HG03135 (cell line): Measurements from ENCODE around the gene INSYN2B.
A peak's percentile ranks its signal among the peaks of the same experiment; 100 is the strongest.
"Not testable (repeated sequence)": the region's sequence is repeated elsewhere in the genome, so short reads cannot be mapped to it uniquely, and the experiment has no call there.

Source experiments
- ATAC-seq: cut with Tn5 transposase; IDR thresholded peaks from one replicate; pipeline ENCODE4 v1.9.1; 2021; ENCODE audit warnings: mild to moderate bottlenecking, moderate library complexity; ENCODE audit not compliant: unreplicated experiment

The INSYN2B gene

DNA sequence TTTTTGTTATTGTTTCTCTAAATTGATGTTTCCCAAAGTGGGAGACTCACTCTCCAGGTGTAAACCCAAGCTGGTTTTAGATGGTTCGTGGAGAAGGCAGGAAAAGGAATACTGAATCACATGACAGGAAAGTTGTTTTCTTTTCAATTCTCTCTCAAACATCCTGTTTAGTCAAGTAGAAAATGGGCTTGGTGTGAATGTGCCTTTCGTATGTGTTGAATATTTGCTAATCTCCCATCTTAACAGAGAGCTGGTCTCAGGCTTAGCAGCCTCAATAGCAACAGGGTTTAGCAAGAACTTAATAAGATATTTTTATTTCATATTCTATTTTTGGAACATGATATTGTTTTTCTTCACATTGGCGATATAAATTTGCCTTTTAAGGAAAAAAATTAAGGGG lies 119.7 kb downstream of the INSYN2B start:
- ATAC-seq = no peak

DNA sequence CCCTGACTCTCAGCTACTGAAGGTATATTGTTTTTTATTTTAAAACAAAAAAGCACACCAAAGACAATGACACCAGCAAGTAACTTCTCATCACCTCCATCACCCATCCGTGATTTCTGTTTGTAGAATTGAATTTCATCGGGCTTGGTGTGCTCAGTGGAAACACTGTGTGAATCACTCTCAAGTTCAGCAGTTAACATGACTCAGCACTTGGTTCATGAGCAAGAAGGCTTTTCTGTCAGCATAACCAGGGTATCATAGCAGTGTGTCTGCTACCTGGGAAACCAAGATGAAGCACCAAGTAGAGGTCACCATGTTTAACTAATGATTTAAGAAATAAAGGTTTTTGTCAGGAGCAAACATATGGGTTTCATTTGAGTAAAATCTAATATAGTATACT lies 123.7 kb downstream of the INSYN2B start:
- no peak for ATAC-seq

DNA sequence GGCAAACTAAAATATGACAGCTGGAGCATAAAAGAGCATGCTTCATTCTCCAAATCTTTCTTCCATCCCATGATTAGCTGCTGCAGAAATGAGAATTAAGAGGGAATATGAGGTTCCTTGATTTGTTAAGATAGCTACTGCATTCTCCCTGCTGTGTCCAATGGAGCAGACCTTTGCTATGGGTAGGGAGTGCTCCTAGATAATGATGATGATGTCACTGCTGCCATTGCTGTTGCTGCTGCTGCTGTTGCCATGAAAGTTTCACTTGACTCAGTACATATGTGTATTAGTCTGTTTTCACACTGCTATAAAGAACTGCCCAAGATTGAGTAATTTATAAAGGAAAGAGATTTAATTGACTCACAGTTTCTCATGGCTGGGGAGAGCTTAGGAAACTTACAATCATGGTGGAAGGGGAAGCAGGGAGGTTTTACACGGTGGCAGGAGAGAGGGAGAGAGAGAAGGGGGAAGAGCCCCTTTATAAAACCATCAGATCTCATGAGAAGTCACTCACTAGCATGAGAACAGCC lies 128.9 kb downstream of the INSYN2B start:
- ATAC-seq = no peak

DNA sequence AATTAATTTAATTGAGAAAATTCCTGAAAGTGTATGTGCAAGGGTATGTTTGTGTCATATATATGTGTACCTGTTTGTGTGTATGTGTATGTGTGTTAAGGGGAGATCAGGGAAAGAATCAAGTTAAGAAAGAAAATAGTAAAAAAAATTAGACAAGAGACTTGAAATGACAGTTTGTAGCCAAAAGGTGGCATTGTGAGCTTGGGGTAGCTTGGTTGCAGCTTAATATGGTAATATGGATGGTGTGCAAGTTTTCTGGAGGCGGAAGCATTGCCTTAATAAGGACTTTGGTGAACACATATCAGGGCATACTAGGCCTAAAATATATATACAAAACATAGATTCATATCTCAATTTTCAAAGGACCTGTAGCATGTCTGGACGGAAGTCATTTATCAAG lies 129.9 kb downstream of the INSYN2B start:
- ATAC-seq = no peak

DNA sequence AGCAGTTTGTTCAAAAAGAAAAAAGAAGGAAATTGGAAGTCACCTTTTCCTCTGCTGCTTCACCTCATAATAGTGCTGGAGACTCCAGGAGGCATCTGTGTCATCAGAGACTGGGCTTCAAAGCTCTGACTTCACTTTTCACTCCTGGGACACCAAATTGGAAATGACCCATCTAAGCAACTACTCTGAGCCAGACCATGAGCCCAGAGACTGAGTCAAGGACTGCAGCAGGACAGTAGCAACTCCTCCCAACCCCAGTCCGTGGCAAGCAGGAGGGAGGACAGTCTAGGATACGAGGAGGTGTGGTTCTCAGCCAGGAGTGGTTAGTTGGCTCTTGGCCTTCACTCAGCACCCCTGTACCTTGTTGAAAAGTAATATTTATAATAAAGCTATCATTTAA lies 131.5 kb downstream of the INSYN2B start:
- no peak for ATAC-seq

DNA sequence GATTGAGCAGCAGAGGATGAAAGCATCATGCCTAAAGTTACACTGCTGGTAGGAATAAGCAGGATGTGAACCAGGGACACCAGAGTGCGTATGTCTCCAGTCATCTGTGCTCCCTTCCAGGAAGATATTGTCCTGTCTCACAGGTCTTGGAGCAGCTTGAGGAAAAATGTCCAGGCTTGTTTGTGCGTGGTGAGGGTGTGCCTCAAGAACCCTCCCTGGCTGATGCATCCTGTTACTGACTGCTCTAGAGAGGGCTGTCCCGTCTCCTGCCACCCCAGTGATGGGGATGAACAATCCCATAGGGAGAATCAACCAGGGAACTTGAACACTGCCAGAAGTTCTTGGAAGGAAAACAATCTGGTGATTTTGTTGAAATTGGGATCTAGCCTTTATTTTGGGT lies 132.0 kb downstream of the INSYN2B start:
- no peak for ATAC-seq

DNA sequence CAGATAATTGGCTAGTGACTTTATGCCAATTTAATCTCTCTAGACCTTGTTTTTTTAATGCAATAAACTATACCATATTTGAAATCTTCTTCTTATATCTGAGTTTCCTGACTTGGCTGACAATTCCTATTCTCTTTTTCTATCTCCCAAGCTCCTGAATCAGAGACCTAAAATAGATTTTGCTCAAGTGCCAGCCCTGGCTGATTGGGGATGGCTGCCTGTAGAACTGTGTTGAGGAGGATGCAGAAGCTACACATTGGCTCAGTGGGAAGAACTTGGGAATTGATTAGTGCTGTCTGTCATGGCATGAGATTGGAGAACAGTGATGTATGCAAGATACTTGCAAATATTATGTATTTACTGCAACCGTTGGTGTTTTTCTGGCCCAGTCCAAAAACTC lies 132.8 kb downstream of the INSYN2B start:
- no peak for ATAC-seq

DNA sequence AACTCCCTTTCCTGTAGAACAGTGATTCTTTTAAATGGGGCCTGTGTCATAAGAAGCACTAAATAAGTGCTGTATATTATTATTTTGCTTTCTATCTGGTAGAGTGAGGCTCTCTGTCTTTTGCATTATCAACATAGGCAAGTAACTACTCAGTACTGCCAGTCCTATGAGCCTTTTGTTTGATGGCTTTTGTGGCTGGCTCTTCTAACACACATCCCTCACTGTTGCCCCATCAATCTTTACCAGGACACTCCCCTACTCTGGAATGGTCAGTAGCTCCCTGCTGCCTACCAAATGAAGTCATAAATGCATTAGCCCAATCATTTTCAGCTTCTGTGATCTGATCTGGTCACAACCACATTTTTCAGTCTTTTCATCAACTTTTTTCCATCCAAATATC lies 137.6 kb downstream of the INSYN2B start:
- ATAC-seq = no peak

DNA sequence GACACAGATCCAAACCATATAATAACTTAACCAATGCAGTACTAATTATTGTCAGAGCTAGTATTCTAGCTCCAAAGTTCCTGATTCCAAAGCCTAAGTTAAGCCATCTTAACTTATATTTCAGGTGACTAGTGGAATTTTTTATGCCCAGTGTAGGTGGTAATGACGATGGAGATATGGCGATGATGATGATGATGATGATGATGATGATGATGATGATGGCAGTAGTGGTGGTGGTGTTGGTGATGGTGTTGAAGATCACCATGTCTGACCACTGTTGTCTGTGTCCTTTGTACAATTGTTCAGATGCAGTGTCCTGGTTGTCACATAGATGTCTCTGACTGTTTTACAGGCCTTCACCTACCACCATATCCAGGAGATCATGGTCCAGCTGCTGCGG lies 139.9 kb downstream of the INSYN2B start:
- ATAC-seq = no peak

DNA sequence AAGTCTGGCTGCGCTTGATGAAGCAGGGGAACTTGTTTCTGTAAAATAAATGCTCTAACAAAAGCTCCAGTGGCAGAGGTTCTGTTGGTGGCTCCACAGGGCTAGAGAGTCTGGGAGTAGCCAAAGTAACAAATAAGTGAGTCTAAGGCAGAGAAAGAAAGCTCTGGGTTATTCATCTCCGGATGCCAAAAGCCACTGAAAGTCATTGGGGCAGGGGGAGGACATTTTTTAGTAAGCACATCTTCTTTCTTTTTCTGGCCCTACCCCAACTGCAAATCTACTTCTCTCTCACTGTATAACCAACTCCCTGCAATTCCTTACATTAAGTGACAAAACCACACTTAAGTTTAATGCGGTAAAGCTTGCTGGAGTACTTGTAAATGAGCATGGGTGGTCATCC lies 141.6 kb downstream of the INSYN2B start:
- ATAC-seq = peak; percentile 86

DNA sequence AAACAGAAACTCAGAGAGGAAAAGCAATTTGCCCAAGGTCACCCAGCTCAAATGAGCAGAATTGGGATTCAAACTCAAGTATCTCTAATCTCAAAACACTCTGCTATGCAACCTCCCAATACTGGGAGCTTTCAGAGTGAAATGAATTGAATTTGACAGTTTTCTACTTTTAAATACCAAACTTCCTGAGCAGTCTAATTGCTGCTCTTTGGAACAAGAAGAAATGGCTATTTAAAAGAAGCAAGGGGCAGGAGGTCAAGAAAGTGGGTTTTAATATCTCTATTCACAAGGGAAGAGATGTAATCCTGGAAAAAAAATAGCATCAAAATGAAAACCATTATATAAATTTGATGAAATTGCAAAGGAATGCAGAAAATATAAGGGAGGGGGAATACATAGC lies 142.6 kb downstream of the INSYN2B start:
- no peak for ATAC-seq

DNA sequence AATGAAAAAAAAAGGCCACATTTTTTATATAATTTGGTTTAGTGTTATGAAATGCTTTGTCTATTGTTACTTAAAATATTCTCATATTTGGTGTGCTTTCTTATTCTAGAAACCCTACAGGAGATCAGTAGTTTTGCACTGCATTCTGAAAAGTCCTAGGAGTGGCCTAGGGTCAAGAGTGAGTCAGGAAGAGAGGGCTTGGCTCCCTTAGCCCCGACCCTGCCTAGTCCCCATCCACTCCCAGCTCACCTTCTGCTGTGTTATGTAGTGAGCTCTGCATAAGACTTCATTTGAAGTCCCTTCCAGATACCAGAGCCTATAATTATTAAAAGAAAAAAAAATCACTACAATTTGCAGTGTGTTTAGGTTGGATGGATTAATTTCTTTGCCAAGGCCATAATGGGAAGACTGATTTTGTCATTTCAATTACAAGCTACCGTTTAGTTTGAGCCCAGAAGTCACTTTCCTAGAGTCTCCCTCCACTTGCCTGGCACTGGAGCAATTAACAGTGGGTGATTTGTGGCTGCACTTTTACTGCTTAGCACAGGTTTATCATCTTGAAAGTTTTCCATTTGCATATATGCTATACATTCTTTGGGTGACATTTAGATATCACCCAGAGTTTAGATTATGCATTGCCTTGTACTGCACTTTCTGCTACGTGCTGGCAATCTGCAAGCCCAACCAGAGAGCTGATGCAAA lies 143.3 kb downstream of the INSYN2B start:
- no peak for ATAC-seq

DNA sequence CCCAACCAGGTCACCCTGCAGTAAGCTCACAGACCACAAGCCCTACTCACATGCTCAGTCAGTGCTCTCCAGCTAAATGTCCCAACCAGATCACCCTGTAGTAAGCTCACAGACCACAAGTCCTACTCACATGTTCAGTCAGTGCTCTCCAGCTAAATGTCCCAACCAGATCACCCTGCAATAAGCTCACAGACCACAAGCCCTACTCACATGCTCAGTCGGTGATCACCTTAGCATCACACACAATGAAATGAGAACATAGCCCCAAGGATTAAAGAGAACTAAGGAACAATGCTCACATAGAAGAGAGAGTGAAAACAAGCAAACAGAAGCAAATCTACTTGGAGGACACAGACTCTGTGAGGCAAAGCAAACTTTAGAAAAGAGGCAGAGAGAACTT lies 145.8 kb downstream of the INSYN2B start:
- ATAC-seq = not testable (repeated sequence)

DNA sequence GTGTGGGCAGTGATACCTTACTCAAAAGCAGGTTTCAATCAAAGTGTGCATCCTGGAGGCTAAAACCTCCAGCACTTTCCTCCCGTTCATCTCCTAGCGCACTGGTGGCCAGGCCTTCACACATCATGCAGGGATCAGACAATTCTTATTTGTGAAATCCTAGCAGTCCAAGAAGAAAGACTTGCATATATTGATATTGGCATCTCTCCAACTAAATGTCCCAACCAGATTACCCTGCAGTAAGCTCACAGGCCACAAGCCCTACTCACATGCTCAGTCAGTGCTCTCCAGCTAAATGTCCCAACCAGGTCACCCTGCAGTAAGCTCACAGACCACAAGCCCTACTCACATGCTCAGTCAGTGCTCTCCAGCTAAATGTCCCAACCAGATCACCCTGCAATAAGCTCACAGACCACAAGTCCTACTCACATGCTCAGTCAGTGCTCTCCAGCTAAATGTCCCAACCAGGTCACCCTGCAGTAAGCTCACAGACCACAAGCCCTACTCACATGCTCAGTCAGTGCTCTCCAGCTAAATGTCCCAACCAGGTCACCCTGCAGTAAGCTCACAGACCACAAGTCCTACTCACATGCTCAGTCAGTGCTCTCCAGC lies 146.5 kb downstream of the INSYN2B start:
- ATAC-seq = not testable (repeated sequence)

DNA sequence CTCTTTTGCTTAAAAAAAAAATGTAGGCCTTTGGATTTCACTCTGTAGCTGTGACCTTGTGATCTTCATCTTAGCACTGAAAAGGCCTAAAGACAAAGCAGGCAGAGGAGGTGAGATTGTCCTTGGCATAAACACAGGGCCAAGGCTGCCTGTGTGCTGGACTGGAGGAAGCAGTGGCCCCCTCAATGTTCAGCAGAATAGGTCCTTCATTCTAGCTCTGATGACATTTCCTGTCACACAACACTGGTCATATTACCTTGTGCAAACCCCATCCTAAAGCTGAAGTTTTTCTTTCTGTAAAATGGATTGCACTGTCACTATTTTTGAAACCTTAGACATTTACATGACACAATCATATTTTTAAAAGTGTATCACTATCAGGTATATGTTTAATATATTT lies 147.4 kb downstream of the INSYN2B start:
- no peak for ATAC-seq

DNA sequence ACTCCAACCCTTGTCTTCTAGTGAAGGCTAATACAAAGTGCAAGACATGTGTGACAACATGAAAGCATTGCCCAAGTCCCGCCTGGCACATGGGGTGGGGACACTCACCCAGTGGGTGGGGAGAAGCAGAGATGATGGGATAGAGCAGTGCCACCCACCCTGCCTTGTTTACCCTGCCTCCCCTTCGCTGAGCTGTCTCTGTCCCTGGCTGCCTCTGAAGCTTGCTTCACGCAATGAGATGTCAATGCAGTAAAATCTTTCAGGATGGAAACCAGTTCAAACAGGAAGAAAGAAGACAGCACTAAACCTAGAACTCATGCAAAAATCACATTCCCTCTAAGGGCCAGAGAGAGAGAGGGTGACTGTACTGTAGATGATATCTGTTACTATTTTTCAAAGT lies 148.0 kb downstream of the INSYN2B start:
- no peak for ATAC-seq

DNA sequence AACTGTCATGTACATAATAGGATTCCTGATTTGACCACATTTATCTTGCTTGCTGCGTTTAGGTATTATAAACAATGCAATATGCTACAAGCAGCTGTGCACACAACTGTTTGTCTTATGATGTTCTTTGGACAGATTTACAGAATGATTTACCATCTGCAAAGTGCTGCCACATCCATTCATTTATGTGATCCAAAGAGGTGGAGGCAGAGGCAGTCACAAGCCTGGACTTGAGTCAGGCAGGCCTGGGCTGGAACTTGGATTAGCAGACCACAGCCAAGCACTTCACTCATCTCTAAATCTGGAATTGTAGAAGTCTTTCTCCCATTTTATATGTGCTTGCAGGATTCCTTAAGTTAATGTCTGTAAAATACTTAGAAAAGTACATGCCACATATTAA lies 149.0 kb downstream of the INSYN2B start:
- ATAC-seq = no peak

DNA sequence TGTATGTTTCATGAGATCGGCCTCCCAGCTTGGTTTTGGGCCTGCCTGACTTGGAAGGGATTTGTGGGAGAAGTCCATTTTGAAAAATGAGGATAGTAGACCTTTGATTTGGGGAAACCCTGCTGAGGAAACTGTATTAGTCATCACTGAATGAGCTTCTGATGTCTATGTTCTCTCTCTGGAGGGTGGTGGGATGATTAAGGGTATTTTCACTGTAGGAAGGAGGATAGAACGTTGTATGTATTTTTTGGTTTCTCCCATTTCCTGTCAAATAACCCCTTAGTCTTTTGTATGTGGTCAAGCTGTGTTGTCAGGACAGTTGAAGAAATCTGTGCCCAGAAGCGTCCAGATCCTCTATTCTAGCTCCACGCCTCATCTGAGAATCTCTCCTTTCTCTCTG lies 151.9 kb downstream of the INSYN2B start:
- ATAC-seq = no peak

DNA sequence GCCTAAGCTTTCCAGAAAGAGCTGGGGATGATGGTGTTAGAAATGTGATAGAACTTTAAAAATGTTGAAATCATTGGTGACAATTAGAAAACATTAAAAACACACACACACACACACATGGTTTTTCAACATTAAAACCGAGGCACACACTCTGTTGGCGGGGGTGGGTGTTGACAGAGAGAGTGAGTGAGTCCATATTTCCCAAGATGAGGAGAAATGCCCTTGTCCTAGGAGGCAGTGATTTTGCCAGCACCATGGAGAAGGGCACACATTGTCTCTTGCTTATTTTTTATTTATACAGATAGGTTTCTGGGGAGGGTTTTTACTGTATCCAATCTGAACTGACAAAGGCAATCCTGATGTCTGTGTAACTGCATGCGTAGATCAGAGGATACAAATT lies 152.5 kb downstream of the INSYN2B start:
- no peak for ATAC-seq

DNA sequence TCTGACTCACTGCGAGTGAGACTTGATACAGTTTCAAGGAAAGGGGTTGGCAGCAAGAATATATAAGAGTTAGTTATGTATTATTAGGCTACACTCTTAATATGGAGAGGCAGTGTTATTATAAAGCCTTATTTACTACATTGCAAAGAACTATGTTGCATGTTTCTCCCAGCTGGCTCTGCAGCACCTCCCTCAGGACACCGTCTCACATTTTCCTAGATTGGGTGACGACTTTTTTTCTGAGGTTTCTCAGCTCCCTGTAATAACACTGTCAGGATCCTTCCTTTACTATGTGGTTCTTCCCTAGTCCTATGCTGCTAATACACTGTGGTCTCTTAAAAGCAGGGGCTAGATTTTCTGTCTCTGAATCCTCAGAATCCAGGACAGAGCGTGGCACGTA lies 153.7 kb downstream of the INSYN2B start:
- no peak for ATAC-seq

DNA sequence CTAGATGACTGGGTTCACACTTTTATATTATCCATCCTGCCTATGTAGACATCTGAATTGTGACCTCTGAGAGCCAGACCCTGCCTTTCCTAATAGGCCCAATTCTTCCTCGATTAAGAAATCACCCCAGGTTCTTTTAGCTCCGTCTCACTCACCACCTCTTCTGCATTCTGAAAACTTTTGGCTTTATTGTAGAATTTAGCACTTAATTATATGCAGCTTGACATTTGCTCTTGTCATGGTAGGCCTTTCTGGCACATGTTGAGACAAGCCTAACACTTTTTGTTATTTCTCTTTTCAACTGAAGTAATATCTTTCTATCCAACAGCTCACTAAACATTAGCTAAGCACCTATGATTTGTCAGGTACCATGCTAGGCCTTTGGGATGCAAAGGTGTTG lies 163.3 kb downstream of the INSYN2B start:
- no peak for ATAC-seq

DNA sequence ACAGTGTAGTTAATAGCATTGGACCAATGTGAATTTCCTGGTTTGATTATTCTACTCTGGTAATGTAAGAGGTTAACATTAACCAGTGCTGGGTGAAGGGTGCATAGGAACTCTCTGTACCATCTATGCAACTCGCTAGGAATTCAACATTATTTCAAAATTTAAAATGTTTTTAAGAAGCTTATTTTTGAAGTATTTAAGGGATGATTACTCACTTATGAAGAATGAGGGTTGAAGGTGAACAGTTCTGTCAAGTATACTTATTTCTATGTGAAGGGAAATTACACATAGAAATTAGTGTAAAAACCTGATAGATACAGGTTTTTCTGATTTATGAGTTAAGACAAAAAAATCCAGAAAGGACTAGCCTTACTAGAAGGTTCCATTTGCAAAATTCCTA lies 165.8 kb downstream of the INSYN2B start:
- no peak for ATAC-seq
